AG09319 (cell line): ENCODE results near the gene KPNA6.
"Not testable (repeated sequence)": the region's sequence is repeated elsewhere in the genome, so short reads cannot be mapped to it uniquely, and the experiment has no call there.

Experiments used
- DNase-seq: peaks from one replicate; pipeline ENCODE4 v3.0.0-alpha.2; 2010; ENCODE audit warnings: low read depth; ENCODE audit errors: extremely low read depth
- CTCF ChIP-seq: IDR thresholded peaks from 2 replicates; pipeline ENCODE4 v1.5.1; 2011; ENCODE audit warnings: low read depth, mild to moderate bottlenecking, inconsistent platforms, low read length, moderate library complexity

The KPNA6 gene

GRCh38 chr1:32105338-32105737 lies 2.5 kb upstream of the KPNA6 start:
- no peak for TF ChIP-seq CTCF
- no peak for DNase-seq

- no peak for TF ChIP-seq CTCF
- no peak for DNase-seq
Observed at GRCh38 chr1:32106663-32107275, 1.1 kb upstream of the KPNA6 start.

- TF ChIP-seq CTCF: no peak
- no peak for DNase-seq
Observed at GRCh38 chr1:32111040-32111623, 3.3 kb downstream of the KPNA6 start.

GRCh38 chr1:32111789-32112188 lies 3.9 kb downstream of the KPNA6 start:
- DNase-seq: no peak
- no peak for TF ChIP-seq CTCF

- no peak for TF ChIP-seq CTCF
Observed at GRCh38 chr1:32112806-32113375, 5.0 kb downstream of the KPNA6 start.

GRCh38 chr1:32113436-32113835 lies 5.6 kb downstream of the KPNA6 start:
- not testable (repeated sequence) for DNase-seq

More at GRCh38 chr1:32112806-32113375, 5.0 kb downstream of the KPNA6 start:
- no peak for DNase-seq

- no peak for TF ChIP-seq CTCF
- DNase-seq: no peak
Observed at GRCh38 chr1:32114420-32114819, 6.6 kb downstream of the KPNA6 start.
